Measurements from ENCODE around the gene CCNT1. TPM values are rescaled to one million over a fixed set of nuclear protein-coding genes. Genes with fewer than 3 reads are reported as not detected.

Gene CCNT1
- total RNA-seq, 1 donor from 2014 or later: 49.2 TPM

- Histone ChIP-seq H3K27ac (ENCODE audit: low read depth, low read length) (no peak overlapping the region), H3K79me2 (ENCODE audit: insufficient read depth, low read length) (peaks cover 40% of the 10 kb centered on the region), H3K27me3 (ENCODE audit: insufficient read depth, low read length) (no peaks in the 10 kb centered on the region), H3K36me3 (ENCODE audit: insufficient read depth, low read length) (peaks cover 56% of the 10 kb centered on the region), H3K4me2 (ENCODE audit: low read length) (no peak overlapping the region), H3K4me3 (ENCODE audit: insufficient read depth, low read depth, low read length) (no peak overlapping the region), H3K9ac (ENCODE audit: low read length) (no peak overlapping the region), H4K20me1 (ENCODE audit: insufficient read depth, low read length) (peaks cover 39% of the 10 kb centered on the region), H3K4me1 (ENCODE audit: insufficient read depth, low read length) (no peaks in the 10 kb centered on the region), H3K9me3 (ENCODE audit: insufficient read depth, low read depth, low read length) (no peaks in the 10 kb centered on the region), H2AFZ (ENCODE audit: low read depth, low read length) (no peak overlapping the region)
- Mint-ChIP-seq H3K9me3 (ENCODE audit: unreplicated experiment) (no peaks in the 10 kb centered on the region), H3K27ac (ENCODE audit: unreplicated experiment) (no peak overlapping the region), H3K4me3 (ENCODE audit: unreplicated experiment) (no peak overlapping the region), H3K36me3 (ENCODE audit: low read depth, unreplicated experiment) (peaks cover 14% of the 10 kb centered on the region), H3K27me3 (ENCODE audit: low read depth, unreplicated experiment) (no peaks in the 10 kb centered on the region), H3K4me1 (ENCODE audit: low read depth, unreplicated experiment) (peaks cover 16% of the 10 kb centered on the region)
- FAIRE-seq (no peak), DNase-seq (ENCODE audit: low read depth) (no peak)
- TF ChIP-seq EZH2 (IDR thresholded peaks at IDR 0.05; ENCODE audit: insufficient read depth, low read length) (no peak), CTCF (IDR thresholded peaks at IDR 0.05; ENCODE audit: insufficient read depth, low read depth, low read length) (no peak)
These were observed 26.1 kb downstream of the CCNT1 start for GRCh38 chr12:48690436-48690835.

- no peak for FAIRE-seq
- Mint-ChIP-seq H3K27ac (ENCODE audit: unreplicated experiment) (no peak overlapping the region), H3K4me3 (ENCODE audit: unreplicated experiment) (no peak overlapping the region), H3K27me3 (ENCODE audit: low read depth, unreplicated experiment) (no peaks in the 10 kb centered on the region), H3K36me3 (ENCODE audit: low read depth, unreplicated experiment) (peaks cover 12% of the 10 kb centered on the region), H3K9me3 (ENCODE audit: unreplicated experiment) (no peaks in the 10 kb centered on the region), H3K4me1 (ENCODE audit: low read depth, unreplicated experiment) (peaks cover 16% of the 10 kb centered on the region)
- Histone ChIP-seq H3K4me2 (ENCODE audit: low read length) (no peak overlapping the region), H3K4me3 (ENCODE audit: insufficient read depth, low read depth, low read length) (no peak overlapping the region), H3K27me3 (ENCODE audit: insufficient read depth, low read length) (no peaks in the 10 kb centered on the region), H3K9ac (ENCODE audit: low read length) (no peak overlapping the region), H3K79me2 (ENCODE audit: insufficient read depth, low read length) (peaks cover 40% of the 10 kb centered on the region), H3K9me3 (ENCODE audit: insufficient read depth, low read depth, low read length) (no peaks in the 10 kb centered on the region), H4K20me1 (ENCODE audit: insufficient read depth, low read length) (peaks cover 36% of the 10 kb centered on the region), H3K27ac (ENCODE audit: low read depth, low read length) (no peak overlapping the region), H3K4me1 (ENCODE audit: insufficient read depth, low read length) (no peaks in the 10 kb centered on the region), H3K36me3 (ENCODE audit: insufficient read depth, low read length) (peaks cover 42% of the 10 kb centered on the region), H2AFZ (ENCODE audit: low read depth, low read length) (no peak overlapping the region)
- no peak for DNase-seq (ENCODE audit: low read depth)
- TF ChIP-seq EZH2 (IDR thresholded peaks at IDR 0.05; ENCODE audit: insufficient read depth, low read length): no peak
- no peak for TF ChIP-seq CTCF (IDR thresholded peaks at IDR 0.05; ENCODE audit: insufficient read depth, low read depth, low read length)
These were observed 27.7 kb downstream of the CCNT1 start for GRCh38 chr12:48688836-48689235.

- Mint-ChIP-seq H3K27me3 (ENCODE audit: low read depth, unreplicated experiment) (no peaks in the 10 kb centered on the region), H3K4me3 (ENCODE audit: unreplicated experiment) (no peak overlapping the region), H3K9me3 (ENCODE audit: unreplicated experiment) (no peaks in the 10 kb centered on the region), H3K36me3 (ENCODE audit: low read depth, unreplicated experiment) (peaks cover 12% of the 10 kb centered on the region), H3K27ac (ENCODE audit: unreplicated experiment) (no peak overlapping the region), H3K4me1 (ENCODE audit: low read depth, unreplicated experiment) (peaks cover 16% of the 10 kb centered on the region)
- no peak for FAIRE-seq
- Histone ChIP-seq H3K4me2 (ENCODE audit: low read length) (no peak overlapping the region), H4K20me1 (ENCODE audit: insufficient read depth, low read length) (peaks cover 29% of the 10 kb centered on the region), H3K79me2 (ENCODE audit: insufficient read depth, low read length) (peaks cover 30% of the 10 kb centered on the region), H3K9me3 (ENCODE audit: insufficient read depth, low read depth, low read length) (no peaks in the 10 kb centered on the region), H3K27ac (ENCODE audit: low read depth, low read length) (no peak overlapping the region), H3K9ac (ENCODE audit: low read length) (no peak overlapping the region), H3K27me3 (ENCODE audit: insufficient read depth, low read length) (no peaks in the 10 kb centered on the region), H2AFZ (ENCODE audit: low read depth, low read length) (no peak overlapping the region), H3K4me3 (ENCODE audit: insufficient read depth, low read depth, low read length) (no peak overlapping the region), H3K36me3 (ENCODE audit: insufficient read depth, low read length) (peaks cover 30% of the 10 kb centered on the region), H3K4me1 (ENCODE audit: insufficient read depth, low read length) (no peaks in the 10 kb centered on the region)
- DNase-seq (ENCODE audit: low read depth): no peak
- TF ChIP-seq EZH2 (IDR thresholded peaks at IDR 0.05; ENCODE audit: insufficient read depth, low read length): no peak
- no peak for TF ChIP-seq CTCF (IDR thresholded peaks at IDR 0.05; ENCODE audit: insufficient read depth, low read depth, low read length)
These were observed 28.9 kb downstream of the CCNT1 start for GRCh38 chr12:48687592-48687991.
